GM12878 (cell line): Measurements from ENCODE around the gene TMEM132D.

ENCODE experiments used
- CTCF ChIP-seq, 3 experiments: IDR thresholded peaks in 2 of 3; conservative IDR thresholded peaks in 1 of 3; 2 replicates each; pipeline ENCODE4 v1.5.1; 2011; ENCODE audit warnings: low read depth in 3 of 3, low read length in 3 of 3, mild to moderate bottlenecking in 3 of 3, control low read depth in 2 of 3, moderate library complexity in 2 of 3, inconsistent platforms in 1 of 3, mixed read lengths in 1 of 3; ENCODE audit not compliant: control insufficient read depth in 2 of 3, insufficient read depth in 1 of 3; ENCODE audit errors: extremely low read depth in 1 of 3
- ELK1 ChIP-seq: IDR thresholded peaks from 2 replicates; pipeline ENCODE4 v1.6.1; 2012; ENCODE audit warnings: low read depth, low read length, improper control_type of control experiment
- EP300 ChIP-seq, 2 experiments: fragments of 150-350 bp in 1 of 2; IDR thresholded peaks; 2 replicates each; pipeline ENCODE4 v1.6.1; 2011 to 2012; ENCODE audit warnings: low read depth in 2 of 2, low read length in 2 of 2, borderline replicate concordance in 1 of 2, improper control_type of control experiment in 1 of 2, inconsistent platforms in 1 of 2; ENCODE audit not compliant: control insufficient read depth in 1 of 2
- EZH2 ChIP-seq: IDR thresholded peaks from 2 replicates; pipeline ENCODE4 v1.6.1; 2012; ENCODE audit warnings: low read depth, mild to moderate bottlenecking, control low read depth, inconsistent platforms, low read length, borderline replicate concordance; ENCODE audit not compliant: control insufficient read depth
- FOXM1 ChIP-seq: IDR thresholded peaks from 2 replicates; pipeline ENCODE4 v1.6.1; 2012; ENCODE audit warnings: low read depth, mild to moderate bottlenecking, inconsistent platforms, low read length, moderate library complexity
- GABPA ChIP-seq: IDR thresholded peaks from 2 replicates; pipeline ENCODE4 v1.6.1; 2014; ENCODE audit warnings: antibody characterized with exemption, low read depth, mild to moderate bottlenecking, inconsistent platforms
- NFIC ChIP-seq: IDR thresholded peaks from 2 replicates; pipeline ENCODE4 v1.6.1; 2012; ENCODE audit warnings: low read depth, mild to moderate bottlenecking, inconsistent platforms, low read length, moderate library complexity
- PBX3 ChIP-seq: IDR thresholded peaks from 2 replicates; pipeline ENCODE4 v1.6.1; 2011; ENCODE audit warnings: mild to moderate bottlenecking, low read depth, low read length, moderate library complexity; ENCODE audit not compliant: insufficient replicate concordance
- POLR2AphosphoS5 ChIP-seq: IDR thresholded peaks from 2 replicates; pipeline ENCODE4 v1.6.1; 2011; ENCODE audit warnings: mild to moderate bottlenecking, low read length, inconsistent platforms
- RB1 ChIP-seq: fragments of 450-650 bp; formaldehyde crosslinking; IDR thresholded peaks from 2 replicates; pipeline ENCODE4 v1.6.1; 2017; ENCODE audit warnings: mild to moderate bottlenecking, borderline replicate concordance
- SIN3A ChIP-seq: IDR thresholded peaks from 2 replicates; pipeline ENCODE4 v1.6.1; 2012; ENCODE audit warnings: low read depth, low read length, improper control_type of control experiment
- SREBF2 ChIP-seq: IDR thresholded peaks from 2 replicates; pipeline ENCODE4 v1.6.1; 2012; ENCODE audit warnings: mild to moderate bottlenecking, low read length
- ZBTB40 ChIP-seq: fragments of 450-650 bp; IDR thresholded peaks from 2 replicates; pipeline ENCODE4 v1.6.1; 2016; ENCODE audit warnings: mild to moderate bottlenecking, moderate library complexity, borderline replicate concordance
- ZNF24 ChIP-seq: fragments of 450-650 bp; IDR thresholded peaks from 2 replicates; pipeline ENCODE4 v1.6.1; 2017; ENCODE audit warnings: antibody characterized with exemption, mild to moderate bottlenecking

GRCh38 chr12:129551441-129551840 is 352.4 kb downstream of the TMEM132D start:
- TF ChIP-seq ELK1 (no peak), EP300 (IDR thresholded peaks at IDR 0.05; ENCODE audit: borderline replicate concordance in 1 of 2, control insufficient read depth in 1 of 2, low read depth in 2 of 2, low read length in 2 of 2) (no peak), CTCF (IDR thresholded peaks at IDR 0.05 in 2 of 3, conservative IDR thresholded peaks at IDR 0.05 in 1 of 3; ENCODE audit: control insufficient read depth in 2 of 3, extremely low read depth in 1 of 3, insufficient read depth in 1 of 3, low read depth in 3 of 3, low read length in 3 of 3) (no peak), PBX3 (no peak), FOXM1 (no peak), ZBTB40 (no peak), NFIC (no peak), POLR2AphosphoS5 (no peak), ZNF24 (no peak), SREBF2 (no peak), EZH2 (no peak), GABPA (no peak), RB1 (no peak), SIN3A (no peak)
